ENCODE measurements around the gene CARM1. TPM values are rescaled to one million over a fixed set of nuclear protein-coding genes. Genes with fewer than 3 reads are reported as not detected.

CARM1 gene
- total and polyA plus RNA-seq, 2 donors (not counting 1 experiment from before 2014, with no cell fraction given) = 33.0 to 34.3 TPM

DNA sequence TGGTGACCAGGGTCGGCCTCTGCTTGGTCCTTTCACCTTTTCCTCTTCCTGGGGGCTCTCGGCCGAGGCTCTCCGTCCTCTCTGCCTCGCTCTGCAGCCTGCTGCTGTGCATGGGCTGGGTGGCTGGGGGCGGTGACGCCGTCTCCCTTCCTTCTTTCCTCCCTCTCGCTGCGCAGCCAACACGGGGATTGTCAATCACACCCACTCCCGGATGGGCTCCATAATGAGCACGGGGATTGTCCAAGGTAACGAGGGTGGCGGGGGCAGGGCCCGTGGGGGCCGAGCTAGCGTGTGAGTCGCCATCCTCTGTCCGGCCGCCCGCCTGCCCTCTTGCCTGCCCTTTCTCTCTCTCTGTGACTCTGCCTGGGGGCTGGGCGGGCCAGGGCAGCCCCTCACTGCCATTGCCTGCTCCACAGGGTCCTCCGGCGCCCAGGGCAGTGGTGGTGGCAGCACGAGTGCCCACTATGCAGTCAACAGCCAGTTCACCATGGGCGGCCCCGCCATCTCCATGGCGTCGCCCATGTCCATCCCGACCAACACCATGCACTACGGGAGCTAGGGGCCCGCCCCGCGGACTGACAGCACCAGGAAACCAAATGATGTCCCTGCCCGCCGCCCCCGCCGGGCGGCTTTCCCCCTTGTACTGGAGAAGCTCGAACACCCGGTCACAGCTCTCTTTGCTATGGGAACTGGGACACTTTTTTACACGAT is 50.0 kb downstream of the CARM1 start:
- Histone ChIP-seq H3K9me3 (ENCODE audit: control extremely low read depth in 1 of 3, control insufficient read depth in 2 of 3, insufficient read depth in 1 of 3, low read length in 2 of 3) (no peaks in the 10 kb centered on the region), H3K27me3 (replicated peaks in 1 of 4; ENCODE audit: control extremely low read depth in 1 of 4, control insufficient read depth in 3 of 4, insufficient read depth in 4 of 4, low read length in 3 of 4) (no peaks in the 10 kb centered on the region), H3K4me1 (ENCODE audit: control insufficient read depth in 2 of 2, insufficient read depth in 2 of 2, low read length in 2 of 2) (no peaks in the 10 kb centered on the region), H3K79me2 (ENCODE audit: control insufficient read depth, insufficient read depth, low read length) (no peaks in the 10 kb centered on the region), H3K36me3 (replicated peaks in 1 of 2; ENCODE audit: control extremely low read depth in 1 of 2, control insufficient read depth in 1 of 2, extremely low read depth in 1 of 2, insufficient read depth in 2 of 2, low read length in 1 of 2) (peaks cover 0 to 27% of the 10 kb centered on the region in 2 experiments), H3K9ac (ENCODE audit: low read length) (no peak overlapping the region), H3K4me3 (ENCODE audit: control extremely low read depth in 1 of 5, extremely low read depth in 1 of 5, insufficient read depth in 1 of 5, low read depth in 2 of 5, low read length in 4 of 5) (no peak overlapping the region), H3K27ac (ENCODE audit: low read length in 2 of 2) (no peak overlapping the region), H2AFZ (ENCODE audit: insufficient read depth, low read depth, low read length, poor library complexity, severe bottlenecking) (no peak overlapping the region), H3K4me2 (replicated peaks; ENCODE audit: low read depth, low read length, poor library complexity, severe bottlenecking) (no peak overlapping the region), H4K20me1 (ENCODE audit: control insufficient read depth, insufficient read depth, low read length, poor library complexity, severe bottlenecking) (no peaks in the 10 kb centered on the region)
- no peak overlapping the region for H3K27ac Mint-ChIP-seq
- no peak for TF ChIP-seq EZH2 (IDR thresholded peaks at IDR 0.05; ENCODE audit: borderline replicate concordance, insufficient read depth, low read depth, low read length, poor library complexity, severe bottlenecking)
- TF ChIP-seq, protein P1, sequence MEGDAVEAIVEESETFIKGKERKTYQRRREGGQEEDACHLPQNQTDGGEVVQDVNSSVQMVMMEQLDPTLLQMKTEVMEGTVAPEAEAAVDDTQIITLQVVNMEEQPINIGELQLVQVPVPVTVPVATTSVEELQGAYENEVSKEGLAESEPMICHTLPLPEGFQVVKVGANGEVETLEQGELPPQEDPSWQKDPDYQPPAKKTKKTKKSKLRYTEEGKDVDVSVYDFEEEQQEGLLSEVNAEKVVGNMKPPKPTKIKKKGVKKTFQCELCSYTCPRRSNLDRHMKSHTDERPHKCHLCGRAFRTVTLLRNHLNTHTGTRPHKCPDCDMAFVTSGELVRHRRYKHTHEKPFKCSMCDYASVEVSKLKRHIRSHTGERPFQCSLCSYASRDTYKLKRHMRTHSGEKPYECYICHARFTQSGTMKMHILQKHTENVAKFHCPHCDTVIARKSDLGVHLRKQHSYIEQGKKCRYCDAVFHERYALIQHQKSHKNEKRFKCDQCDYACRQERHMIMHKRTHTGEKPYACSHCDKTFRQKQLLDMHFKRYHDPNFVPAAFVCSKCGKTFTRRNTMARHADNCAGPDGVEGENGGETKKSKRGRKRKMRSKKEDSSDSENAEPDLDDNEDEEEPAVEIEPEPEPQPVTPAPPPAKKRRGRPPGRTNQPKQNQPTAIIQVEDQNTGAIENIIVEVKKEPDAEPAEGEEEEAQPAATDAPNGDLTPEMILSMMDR (IDR thresholded peaks at IDR 0.05) = no peak
- CTCF ChIA-PET = interaction anchor here (1.0 kb wide), 1 partner anchor 117 kb away, joined by 3 read pairs; no protein-coding TSS in a partner anchor
- ATAC-seq (ENCODE audit: low read depth) (no peak), DNase-seq (no peak)
- 97% methylated on average over 43 of the region's 43 CpGs for WGBS (ENCODE audit: insufficient coverage)
- POLR2A ChIA-PET = no interaction called here
- intact Hi-C loops (cut with micrococcal nuclease) = no loop called here
- peaks cover 4% of the 10 kb centered on the region for H3K4me1 Mint-ChIP-seq
- no peak overlapping the region for H3K4me3 Mint-ChIP-seq
- no peaks in the 10 kb centered on the region for H3K27me3 Mint-ChIP-seq
- H3K9me3 Mint-ChIP-seq (ENCODE audit: insufficient read depth) = no peaks in the 10 kb centered on the region

DNA sequence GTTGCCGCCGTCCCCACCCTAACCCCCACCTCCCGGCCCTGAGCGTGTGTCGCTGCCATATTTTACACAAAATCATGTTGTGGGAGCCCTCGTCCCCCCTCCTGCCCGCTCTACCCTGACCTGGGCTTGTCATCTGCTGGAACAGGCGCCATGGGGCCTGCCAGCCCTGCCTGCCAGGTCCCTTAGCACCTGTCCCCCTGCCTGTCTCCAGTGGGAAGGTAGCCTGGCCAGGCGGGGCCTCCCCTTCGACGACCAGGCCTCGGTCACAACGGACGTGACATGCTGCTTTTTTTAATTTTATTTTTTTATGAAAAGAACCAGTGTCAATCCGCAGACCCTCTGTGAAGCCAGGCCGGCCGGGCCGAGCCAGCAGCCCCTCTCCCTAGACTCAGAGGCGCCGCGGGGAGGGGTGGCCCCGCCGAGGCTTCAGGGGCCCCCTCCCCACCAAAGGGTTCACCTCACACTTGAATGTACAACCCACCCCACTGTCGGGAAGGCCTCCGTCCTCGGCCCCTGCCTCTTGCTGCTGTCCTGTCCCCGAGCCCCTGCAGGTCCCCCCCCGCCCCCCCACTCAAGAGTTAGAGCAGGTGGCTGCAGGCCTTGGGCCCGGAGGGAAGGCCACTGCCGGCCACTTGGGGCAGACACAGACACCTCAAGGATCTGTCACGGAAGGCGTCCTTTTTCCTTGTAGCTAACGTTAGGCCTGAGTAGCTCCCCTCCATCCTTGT is 50.7 kb downstream of the CARM1 start:
- Mint-ChIP-seq H3K27ac (no peak overlapping the region), H3K4me1 (peaks cover 4% of the 10 kb centered on the region), H3K4me3 (no peak overlapping the region), H3K9me3 (ENCODE audit: insufficient read depth) (no peaks in the 10 kb centered on the region), H3K27me3 (no peaks in the 10 kb centered on the region)
- no peaks in the 10 kb centered on the region for H3K79me2 ChIP-seq (ENCODE audit: control insufficient read depth, insufficient read depth, low read length)
- ATAC-seq (ENCODE audit: low read depth) (no peak), DNase-seq (no peak)
- H3K27me3 ChIP-seq (replicated peaks in 1 of 4; ENCODE audit: control extremely low read depth in 1 of 4, control insufficient read depth in 3 of 4, insufficient read depth in 4 of 4, low read length in 3 of 4) = no peaks in the 10 kb centered on the region
- no peaks in the 10 kb centered on the region for H3K4me1 ChIP-seq (ENCODE audit: control insufficient read depth in 2 of 2, insufficient read depth in 2 of 2, low read length in 2 of 2)
- ChIA-PET POLR2A (no interaction called here), CTCF (interaction anchor here (1.0 kb wide), 1 partner anchor 117 kb away, joined by 3 read pairs; no protein-coding TSS in a partner anchor)
- no peak overlapping the region for H3K9ac ChIP-seq (ENCODE audit: low read length)
- no peak overlapping the region for H3K4me2 ChIP-seq (replicated peaks; ENCODE audit: low read depth, low read length, poor library complexity, severe bottlenecking)
- H4K20me1 ChIP-seq (ENCODE audit: control insufficient read depth, insufficient read depth, low read length, poor library complexity, severe bottlenecking) = no peaks in the 10 kb centered on the region
- TF ChIP-seq, protein P1 (IDR thresholded peaks at IDR 0.05) = no peak
- no peak for TF ChIP-seq EZH2 (IDR thresholded peaks at IDR 0.05; ENCODE audit: borderline replicate concordance, insufficient read depth, low read depth, low read length, poor library complexity, severe bottlenecking)
- H3K36me3 ChIP-seq (replicated peaks in 1 of 2; ENCODE audit: control extremely low read depth in 1 of 2, control insufficient read depth in 1 of 2, extremely low read depth in 1 of 2, insufficient read depth in 2 of 2, low read length in 1 of 2) = peaks cover 0 to 26% of the 10 kb centered on the region in 2 experiments
- no peaks in the 10 kb centered on the region for H3K9me3 ChIP-seq (ENCODE audit: control extremely low read depth in 1 of 3, control insufficient read depth in 2 of 3, insufficient read depth in 1 of 3, low read length in 2 of 3)
- H3K4me3 ChIP-seq (ENCODE audit: control extremely low read depth in 1 of 5, extremely low read depth in 1 of 5, insufficient read depth in 1 of 5, low read depth in 2 of 5, low read length in 4 of 5) = no peak overlapping the region
- 94% methylated on average over 18 of the region's 33 CpGs for WGBS (ENCODE audit: insufficient coverage)
- no peak overlapping the region for H2AFZ ChIP-seq (ENCODE audit: insufficient read depth, low read depth, low read length, poor library complexity, severe bottlenecking)
- no peak overlapping the region for H3K27ac ChIP-seq (ENCODE audit: low read length in 2 of 2)
- intact Hi-C loops (cut with micrococcal nuclease) = no loop called here
